ENCODE measurements around the gene TXLNA.

GRCh38 chr1:32228771-32229170, 49.3 kb downstream of the TXLNA start:
- TF ChIP-seq, protein P1, sequence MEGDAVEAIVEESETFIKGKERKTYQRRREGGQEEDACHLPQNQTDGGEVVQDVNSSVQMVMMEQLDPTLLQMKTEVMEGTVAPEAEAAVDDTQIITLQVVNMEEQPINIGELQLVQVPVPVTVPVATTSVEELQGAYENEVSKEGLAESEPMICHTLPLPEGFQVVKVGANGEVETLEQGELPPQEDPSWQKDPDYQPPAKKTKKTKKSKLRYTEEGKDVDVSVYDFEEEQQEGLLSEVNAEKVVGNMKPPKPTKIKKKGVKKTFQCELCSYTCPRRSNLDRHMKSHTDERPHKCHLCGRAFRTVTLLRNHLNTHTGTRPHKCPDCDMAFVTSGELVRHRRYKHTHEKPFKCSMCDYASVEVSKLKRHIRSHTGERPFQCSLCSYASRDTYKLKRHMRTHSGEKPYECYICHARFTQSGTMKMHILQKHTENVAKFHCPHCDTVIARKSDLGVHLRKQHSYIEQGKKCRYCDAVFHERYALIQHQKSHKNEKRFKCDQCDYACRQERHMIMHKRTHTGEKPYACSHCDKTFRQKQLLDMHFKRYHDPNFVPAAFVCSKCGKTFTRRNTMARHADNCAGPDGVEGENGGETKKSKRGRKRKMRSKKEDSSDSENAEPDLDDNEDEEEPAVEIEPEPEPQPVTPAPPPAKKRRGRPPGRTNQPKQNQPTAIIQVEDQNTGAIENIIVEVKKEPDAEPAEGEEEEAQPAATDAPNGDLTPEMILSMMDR (IDR thresholded peaks at IDR 0.05; ENCODE audit: low read length) = no peak
- no peak for TF ChIP-seq EZH2 (IDR thresholded peaks at IDR 0.05; ENCODE audit: borderline replicate concordance, low read length)

Data from OCI-LY1 (cell line).